H9 (cell line): Measurements from ENCODE around the gene RAB43. TPM values are rescaled to one million over a fixed set of nuclear protein-coding genes. Genes with fewer than 3 reads are reported as not detected.

Experiments used
- DNase-seq: peaks from one replicate; pipeline ENCODE4 v3.0.0-alpha.2; 2017
- H2AFZ ChIP-seq: one replicate; pipeline ENCODE4 v1.6.1; 2013; ENCODE audit warnings: mild to moderate bottlenecking, low read length, control low read depth, moderate library complexity
- H2AK5ac ChIP-seq: 2 replicates; pipeline ENCODE4 v1.6.1; 2013; ENCODE audit warnings: low read length, control low read depth, mixed read lengths; ENCODE audit not compliant: insufficient read length
- H2BK120ac ChIP-seq: one replicate; pipeline ENCODE4 v1.6.1; 2013; ENCODE audit warnings: low read depth, mild to moderate bottlenecking, low read length, control low read depth, inconsistent platforms; ENCODE audit not compliant: poor library complexity, severe bottlenecking
- H2BK12ac ChIP-seq: 2 replicates; pipeline ENCODE4 v1.6.1; 2013; ENCODE audit warnings: low read length, control low read depth, mixed read lengths, low read depth; ENCODE audit not compliant: insufficient read length
- H2BK15ac ChIP-seq: 2 replicates; pipeline ENCODE4 v1.6.1; 2013; ENCODE audit warnings: low read depth, low read length, control low read depth
- H2BK20ac ChIP-seq: one replicate; pipeline ENCODE4 v1.6.1; 2013; ENCODE audit warnings: low read depth, mild to moderate bottlenecking, low read length, control low read depth, inconsistent platforms; ENCODE audit not compliant: poor library complexity, severe bottlenecking
- H2BK5ac ChIP-seq: 2 replicates; pipeline ENCODE4 v1.6.1; 2013; ENCODE audit warnings: low read length, control low read depth, mixed read lengths; ENCODE audit not compliant: insufficient read length
- H3K14ac ChIP-seq: 2 replicates; pipeline ENCODE4 v1.6.1; 2013; ENCODE audit warnings: low read length, control low read depth; ENCODE audit not compliant: insufficient read depth
- H3K18ac ChIP-seq: 2 replicates; pipeline ENCODE4 v1.6.1; 2013; ENCODE audit warnings: low read depth, mild to moderate bottlenecking, mixed read lengths, low read length, control low read depth; ENCODE audit not compliant: insufficient read length
- H3K23ac ChIP-seq: 2 replicates; pipeline ENCODE4 v1.6.1; 2013; ENCODE audit warnings: low read length, control low read depth, mixed read lengths, low read depth; ENCODE audit not compliant: insufficient read length
- H3K23me2 ChIP-seq: 2 replicates; pipeline ENCODE4 v1.6.1; 2013; ENCODE audit warnings: low read depth, mild to moderate bottlenecking, mixed read lengths, low read length, control low read depth; ENCODE audit not compliant: insufficient read length, poor library complexity, severe bottlenecking
- H3K27ac ChIP-seq: 2 replicates; pipeline ENCODE4 v1.5.1; 2013; ENCODE audit warnings: low read length, control low read depth, mixed read lengths, low read depth; ENCODE audit not compliant: insufficient read length
- H3K27me3 ChIP-seq: 2 replicates; pipeline ENCODE4 v1.6.1; 2013; ENCODE audit warnings: low read length, control low read depth, inconsistent platforms; ENCODE audit not compliant: insufficient read depth
- H3K4ac ChIP-seq: 2 replicates; pipeline ENCODE4 v1.6.1; 2013; ENCODE audit warnings: low read depth, mild to moderate bottlenecking, control low read depth, inconsistent platforms, low read length, moderate library complexity
- H3K4me1 ChIP-seq: 2 replicates; pipeline ENCODE4 v1.6.1; 2013; ENCODE audit warnings: low read length, control low read depth, inconsistent platforms; ENCODE audit not compliant: insufficient read depth
- H3K4me2 ChIP-seq: 2 replicates; pipeline ENCODE4 v1.6.1; 2013; ENCODE audit warnings: low read length, control low read depth, mixed read lengths; ENCODE audit not compliant: insufficient read length, insufficient read depth
- H3K56ac ChIP-seq: 2 replicates; pipeline ENCODE4 v1.6.1; 2013; ENCODE audit warnings: low read depth, mild to moderate bottlenecking, mixed read lengths, low read length, control low read depth; ENCODE audit not compliant: insufficient read length
- H3K79me1 ChIP-seq: 2 replicates; pipeline ENCODE4 v1.6.1; 2013; ENCODE audit warnings: low read depth, mild to moderate bottlenecking, moderate library complexity, low read length, control low read depth, inconsistent platforms; ENCODE audit not compliant: insufficient read depth, poor library complexity, severe bottlenecking
- H3K79me2 ChIP-seq: 2 replicates; pipeline ENCODE4 v1.6.1; 2013; ENCODE audit warnings: low read length, control low read depth, inconsistent platforms; ENCODE audit not compliant: insufficient read depth
- H3K9ac ChIP-seq: 2 replicates; pipeline ENCODE4 v1.6.1; 2013; ENCODE audit warnings: low read length, control low read depth, mixed read lengths; ENCODE audit not compliant: insufficient read length; ENCODE audit errors: extremely low read depth
- H3K9me3 ChIP-seq: one replicate; pipeline ENCODE4 v1.6.1; 2013; ENCODE audit warnings: low read depth, low read length, inconsistent platforms; ENCODE audit not compliant: control insufficient read depth
- H3T11ph ChIP-seq: one replicate; pipeline ENCODE4 v1.6.1; 2013; ENCODE audit warnings: mild to moderate bottlenecking, low read length, control low read depth, inconsistent platforms
- H4K20me1 ChIP-seq: one replicate; pipeline ENCODE4 v1.6.1; 2013; ENCODE audit not compliant: control insufficient read depth, insufficient read length, insufficient read depth
- H4K5ac ChIP-seq: 2 replicates; pipeline ENCODE4 v1.6.1; 2013; ENCODE audit warnings: low read depth, mild to moderate bottlenecking, mixed read lengths, low read length, control low read depth; ENCODE audit not compliant: insufficient read length
- H4K8ac ChIP-seq: replicated peaks from 2 replicates; pipeline ENCODE4 v1.6.1; 2013; ENCODE audit warnings: low read length, control low read depth, mixed read lengths, low read depth; ENCODE audit not compliant: insufficient read length
- H4K91ac ChIP-seq: 2 replicates; pipeline ENCODE4 v1.6.1; 2013; ENCODE audit warnings: low read depth, mild to moderate bottlenecking, moderate library complexity, mixed read lengths, low read length, control low read depth; ENCODE audit not compliant: insufficient read length
- H3K27ac Mint-ChIP-seq, 3 experiments: 2 replicates in 2 of 3; 3 replicates in 1 of 3; pipeline ENCODE4 v1.8.0; 2020 to 2021; ENCODE audit warnings: mixed read lengths in 3 of 3, mild to moderate bottlenecking in 1 of 3, moderate library complexity in 1 of 3
- H3K27me3 Mint-ChIP-seq: 2 replicates; pipeline ENCODE4 v1.8.0; 2021; ENCODE audit warnings: low read depth, mild to moderate bottlenecking, moderate library complexity, mixed read lengths
- H3K36me3 Mint-ChIP-seq, 3 experiments: 2 replicates in 2 of 3; 3 replicates in 1 of 3; pipeline ENCODE4 v1.8.0; 2020 to 2021; ENCODE audit warnings: low read depth in 3 of 3, mixed read lengths in 3 of 3; ENCODE audit not compliant: insufficient read depth in 1 of 3
- H3K4me1 Mint-ChIP-seq, 2 experiments: 2 replicates each; pipeline ENCODE4 v1.8.0; 2020; ENCODE audit warnings: mixed read lengths in 2 of 2
- H3K4me3 Mint-ChIP-seq, 2 experiments: 2 replicates in 1 of 2; 3 replicates in 1 of 2; pipeline ENCODE4 v1.8.0; 2020 to 2021; ENCODE audit warnings: mild to moderate bottlenecking in 2 of 2, mixed read lengths in 2 of 2, moderate library complexity in 1 of 2
- H3K9me3 Mint-ChIP-seq, 2 experiments: 2 replicates in 1 of 2; 3 replicates in 1 of 2; pipeline ENCODE4 v1.8.0; 2020; ENCODE audit warnings: mild to moderate bottlenecking in 2 of 2, mixed read lengths in 2 of 2, moderate library complexity in 1 of 2
- WGBS: extraction: QIAGEN DNeasy Blood & Tissue Kit; methylation state at CpG from one replicate; pipeline ENCODE4 v1.1.7; 2013; ENCODE audit warnings: missing lambda C conversion rate, low lambda C conversion rate, mixed read lengths; ENCODE audit not compliant: insufficient read length; ENCODE audit errors: extremely low coverage; 5-methylcytosine and 5-hydroxymethylcytosine counted together
- total RNA-seq: library from RNA; stranded (reverse); gene quantifications from 2 replicates; pipeline ENCODE4 v1.2.1, GENCODE V29; 2021
- TF ChIP-seq, protein P1 (sequence below): fragments of 200-600 bp; sonication (generic); conservative IDR thresholded peaks from 3 replicates; pipeline ENCODE4 v1.8.0; 2021; ENCODE audit warnings: antibody characterized with exemption, mild to moderate bottlenecking

RAB43 gene
- total RNA-seq, 1 experiment from 2014 or later = 13.6 TPM

DNA sequence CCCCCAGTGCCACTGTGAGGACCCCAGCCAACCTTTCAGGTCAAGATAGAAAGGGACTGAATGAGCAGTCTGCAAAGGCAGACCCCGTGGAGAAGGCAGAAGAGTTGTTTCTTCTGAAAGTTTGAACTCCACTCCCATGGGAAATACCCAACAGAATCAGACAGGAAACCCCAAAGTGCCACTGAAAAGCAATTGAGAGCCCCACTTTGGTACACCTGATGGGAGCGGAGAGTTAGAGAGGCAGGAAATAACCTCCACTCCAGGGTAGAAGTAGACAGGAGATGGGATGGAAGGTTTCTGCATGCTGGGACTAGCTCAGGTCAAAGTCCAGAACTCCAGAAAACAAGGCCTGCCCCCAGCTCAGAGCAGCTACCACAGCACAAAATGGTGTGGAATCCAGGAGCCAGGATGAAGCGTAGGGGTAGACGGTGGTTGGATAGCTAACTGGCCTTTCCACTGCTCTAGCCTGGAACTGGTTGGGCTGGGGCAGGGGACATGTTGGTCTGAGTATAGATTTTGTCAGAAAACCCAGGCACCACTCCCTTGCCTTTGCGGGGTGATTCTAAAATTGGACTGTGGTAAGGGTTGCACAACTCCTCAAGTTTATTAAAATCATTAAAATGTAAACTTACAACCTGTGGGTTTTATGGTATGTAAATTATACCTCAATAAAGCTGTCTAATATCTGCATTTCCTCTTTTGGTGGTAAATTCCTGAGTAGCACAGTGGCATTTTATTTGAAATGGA is 1.9 kb upstream of the RAB43 start:
- H3K18ac ChIP-seq = no peak overlapping the region
- Mint-ChIP-seq H3K4me3 (peak overlapping the region; percentile 21 to 26; a peak in 3 of 5 replicates), H3K36me3 (peaks cover 0 to 5% (median 2%) of the 10 kb centered on the region in 3 experiments; a peak in 2 of 7 replicates), H3K9me3 (no peaks in the 10 kb centered on the region), H3K4me1 (peaks cover 28 to 30% of the 10 kb centered on the region in 2 experiments), H3K27ac (no peak overlapping the region), H3K27me3 (no peaks in the 10 kb centered on the region; the same call in 1 of the 2 replicates)
- no peak overlapping the region for H2BK5ac ChIP-seq
- H4K8ac ChIP-seq = no peak overlapping the region
- H3K4ac ChIP-seq = no peak overlapping the region
- H3K56ac ChIP-seq = no peak overlapping the region
- DNase-seq = no peak
- no peak overlapping the region for H4K91ac ChIP-seq
- TF ChIP-seq, protein P1, sequence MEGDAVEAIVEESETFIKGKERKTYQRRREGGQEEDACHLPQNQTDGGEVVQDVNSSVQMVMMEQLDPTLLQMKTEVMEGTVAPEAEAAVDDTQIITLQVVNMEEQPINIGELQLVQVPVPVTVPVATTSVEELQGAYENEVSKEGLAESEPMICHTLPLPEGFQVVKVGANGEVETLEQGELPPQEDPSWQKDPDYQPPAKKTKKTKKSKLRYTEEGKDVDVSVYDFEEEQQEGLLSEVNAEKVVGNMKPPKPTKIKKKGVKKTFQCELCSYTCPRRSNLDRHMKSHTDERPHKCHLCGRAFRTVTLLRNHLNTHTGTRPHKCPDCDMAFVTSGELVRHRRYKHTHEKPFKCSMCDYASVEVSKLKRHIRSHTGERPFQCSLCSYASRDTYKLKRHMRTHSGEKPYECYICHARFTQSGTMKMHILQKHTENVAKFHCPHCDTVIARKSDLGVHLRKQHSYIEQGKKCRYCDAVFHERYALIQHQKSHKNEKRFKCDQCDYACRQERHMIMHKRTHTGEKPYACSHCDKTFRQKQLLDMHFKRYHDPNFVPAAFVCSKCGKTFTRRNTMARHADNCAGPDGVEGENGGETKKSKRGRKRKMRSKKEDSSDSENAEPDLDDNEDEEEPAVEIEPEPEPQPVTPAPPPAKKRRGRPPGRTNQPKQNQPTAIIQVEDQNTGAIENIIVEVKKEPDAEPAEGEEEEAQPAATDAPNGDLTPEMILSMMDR = no peak
- no CpG with 5 or more reads among the region's 5 CpGs for WGBS
- H3K14ac ChIP-seq = no peak overlapping the region
- H2BK15ac ChIP-seq = no peak overlapping the region
- no peak overlapping the region for H3K4me2 ChIP-seq
- peaks cover 10% of the 10 kb centered on the region for H3K23me2 ChIP-seq
- H2AK5ac ChIP-seq = no peak overlapping the region
- no peaks in the 10 kb centered on the region for H3K27me3 ChIP-seq
- H3K23ac ChIP-seq = no peak overlapping the region
- H2BK120ac ChIP-seq = no peak overlapping the region
- H3K9ac ChIP-seq = no peak overlapping the region
- no peak overlapping the region for H4K5ac ChIP-seq
- H2BK12ac ChIP-seq = no peak overlapping the region
- H3K79me2 ChIP-seq = peaks cover 4% of the 10 kb centered on the region; the same call in 1 of the 2 replicates
- H4K20me1 ChIP-seq = no peaks in the 10 kb centered on the region
- H3T11ph ChIP-seq = no peak overlapping the region
- H3K79me1 ChIP-seq = no peaks in the 10 kb centered on the region
- no peak overlapping the region for H2AFZ ChIP-seq
- no peaks in the 10 kb centered on the region for H3K9me3 ChIP-seq
- H2BK20ac ChIP-seq = no peak overlapping the region
- no peak overlapping the region for H3K27ac ChIP-seq
- no peaks in the 10 kb centered on the region for H3K4me1 ChIP-seq
